MM.1S (cell line): ENCODE data around the gene IP6K1.

Experiments used
- EZH2 ChIP-seq: fragments of 300-600 bp; sonication (generic); optimal IDR thresholded peaks from 2 replicates; pipeline ENCODE3; 2017; ENCODE audit warnings: low read depth, mild to moderate bottlenecking, antibody characterized with exemption, low read length, mixed read lengths
- EZH2phosphoT487 ChIP-seq: fragments of 300-600 bp; sonication (generic); IDR thresholded peaks from 2 replicates; pipeline ENCODE4 v1.6.1; 2018; ENCODE audit warnings: antibody characterized with exemption, low read length
- TF ChIP-seq, protein P1 (sequence below): fragments of 300-600 bp; sonication (generic); IDR thresholded peaks from 2 replicates; pipeline ENCODE4 v1.5.1; 2016; ENCODE audit warnings: antibody characterized with exemption, low read length, mixed read lengths

DNA sequence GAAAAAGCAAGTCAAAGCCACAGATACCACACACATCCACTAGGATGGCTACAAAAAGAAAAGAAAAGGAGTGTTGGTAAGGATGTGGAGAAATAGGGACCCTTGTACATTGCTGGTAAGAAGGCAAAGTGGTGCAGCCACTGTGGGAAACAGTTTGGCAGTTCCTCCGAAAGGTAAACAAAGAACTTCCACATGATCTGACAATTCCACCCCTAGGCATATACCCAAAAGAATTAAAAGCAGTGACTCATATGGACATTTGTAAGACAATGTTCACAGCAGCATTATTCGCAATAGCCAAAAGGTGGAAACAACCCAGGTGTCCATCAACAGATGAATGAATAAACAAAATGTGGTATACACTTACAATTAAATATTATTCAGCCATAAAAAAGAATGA, 40.4 kb downstream of the IP6K1 start:
- TF ChIP-seq, protein P1, sequence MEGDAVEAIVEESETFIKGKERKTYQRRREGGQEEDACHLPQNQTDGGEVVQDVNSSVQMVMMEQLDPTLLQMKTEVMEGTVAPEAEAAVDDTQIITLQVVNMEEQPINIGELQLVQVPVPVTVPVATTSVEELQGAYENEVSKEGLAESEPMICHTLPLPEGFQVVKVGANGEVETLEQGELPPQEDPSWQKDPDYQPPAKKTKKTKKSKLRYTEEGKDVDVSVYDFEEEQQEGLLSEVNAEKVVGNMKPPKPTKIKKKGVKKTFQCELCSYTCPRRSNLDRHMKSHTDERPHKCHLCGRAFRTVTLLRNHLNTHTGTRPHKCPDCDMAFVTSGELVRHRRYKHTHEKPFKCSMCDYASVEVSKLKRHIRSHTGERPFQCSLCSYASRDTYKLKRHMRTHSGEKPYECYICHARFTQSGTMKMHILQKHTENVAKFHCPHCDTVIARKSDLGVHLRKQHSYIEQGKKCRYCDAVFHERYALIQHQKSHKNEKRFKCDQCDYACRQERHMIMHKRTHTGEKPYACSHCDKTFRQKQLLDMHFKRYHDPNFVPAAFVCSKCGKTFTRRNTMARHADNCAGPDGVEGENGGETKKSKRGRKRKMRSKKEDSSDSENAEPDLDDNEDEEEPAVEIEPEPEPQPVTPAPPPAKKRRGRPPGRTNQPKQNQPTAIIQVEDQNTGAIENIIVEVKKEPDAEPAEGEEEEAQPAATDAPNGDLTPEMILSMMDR = no peak
- TF ChIP-seq EZH2phosphoT487 (no peak), EZH2 (no peak)
